Activated CD4-positive, CD25-positive, alpha-beta regulatory T cell treated with anti-CD3 and anti-CD28 coated beads, Interleukin-2, amount 50 U/mL, for 72 hours (primary cell): ENCODE measurements around the gene PDCD11.
A peak's percentile ranks its signal among the peaks of the same experiment; 100 is the strongest.

Experiments
- DNase-seq: peaks from one replicate; pipeline ENCODE4 v3.0.0; 2021

Gene PDCD11

GRCh38 chr10:103451831-103452505 lies 55.5 kb downstream of the PDCD11 start, which contains the start of gene CALHM2:
CALHM2 (minus strand) TSS chr10:103452370; CDS start chr10:103449941, 2,429 bp downstream.
- peak; percentile 59 for DNase-seq

DNA sequence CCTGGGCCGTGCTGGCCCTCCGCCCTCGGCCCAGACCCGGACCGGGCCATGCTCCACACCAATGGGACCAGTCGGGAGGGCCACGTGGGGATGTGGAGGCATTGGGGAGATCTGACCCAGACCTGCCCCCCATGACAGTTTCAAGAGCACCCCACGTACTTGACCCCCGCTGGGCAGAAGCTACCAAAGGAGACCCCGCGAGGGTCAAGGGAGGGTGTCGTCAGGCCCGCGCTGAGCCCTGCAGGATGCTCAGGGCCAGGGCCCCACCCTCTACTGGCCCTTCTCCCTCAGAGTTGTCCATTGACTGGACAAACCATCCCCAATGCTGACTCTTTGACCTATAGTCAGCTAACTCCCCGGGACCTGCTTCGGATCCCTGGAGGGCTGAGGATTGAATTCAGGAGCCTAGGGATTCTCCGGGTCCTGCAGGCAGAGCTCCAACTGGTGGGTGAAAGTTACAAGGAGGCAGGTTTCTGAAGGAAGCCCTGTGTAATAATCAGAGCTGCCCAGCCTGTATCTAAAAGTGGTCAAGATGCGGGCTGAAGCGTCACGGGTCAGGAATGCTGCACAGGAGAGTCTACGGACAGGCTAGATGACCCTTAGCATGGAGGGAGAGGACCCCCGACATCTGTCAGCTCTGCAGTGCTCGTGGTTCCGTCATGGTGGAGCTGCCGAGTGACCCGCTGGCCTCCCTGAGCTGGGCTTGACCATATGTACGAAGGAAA lies 56.2 kb downstream of the PDCD11 start:
- no peak for DNase-seq

DNA sequence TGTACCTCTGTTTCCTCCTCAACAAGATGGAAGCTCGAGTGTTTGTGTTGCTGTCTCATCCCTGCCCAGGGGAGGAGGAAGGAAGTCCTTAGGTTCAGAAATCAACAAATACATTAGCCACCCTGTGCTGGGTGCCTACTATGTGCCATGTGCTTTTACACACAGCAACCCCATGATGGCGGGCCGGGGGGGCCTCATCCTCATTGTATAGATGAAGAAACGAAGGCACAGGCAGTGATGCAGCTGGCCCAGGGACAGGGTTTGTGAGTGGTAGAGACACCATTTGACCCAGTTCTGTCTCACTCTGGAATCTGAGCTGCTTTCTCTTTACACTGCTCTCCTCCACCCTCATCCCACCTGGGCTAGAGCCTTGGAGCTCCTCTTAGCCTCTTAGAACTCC lies 57.6 kb downstream of the PDCD11 start:
- no peak for DNase-seq

DNA sequence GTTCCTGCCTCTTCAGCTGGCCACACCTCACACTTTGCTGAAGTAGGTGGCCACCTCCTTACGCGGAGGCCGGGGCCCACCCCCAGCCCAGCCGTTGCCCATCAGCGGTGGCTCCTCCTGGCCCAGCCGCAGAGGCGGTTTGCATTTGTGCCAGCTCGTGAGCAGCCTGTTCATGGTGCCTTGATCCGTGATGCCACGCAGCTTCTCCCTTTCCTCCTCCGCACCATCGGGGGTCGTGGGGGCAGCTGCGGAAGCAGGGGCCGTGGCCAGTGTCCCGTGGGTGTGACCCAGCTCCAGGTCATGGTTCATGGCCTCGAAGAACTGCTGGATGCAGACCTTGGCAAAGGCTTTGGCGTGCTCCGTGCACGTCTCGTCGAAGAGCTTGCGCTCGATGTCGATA lies 58.8 kb downstream of the PDCD11 start:
- DNase-seq, result no peak

DNA sequence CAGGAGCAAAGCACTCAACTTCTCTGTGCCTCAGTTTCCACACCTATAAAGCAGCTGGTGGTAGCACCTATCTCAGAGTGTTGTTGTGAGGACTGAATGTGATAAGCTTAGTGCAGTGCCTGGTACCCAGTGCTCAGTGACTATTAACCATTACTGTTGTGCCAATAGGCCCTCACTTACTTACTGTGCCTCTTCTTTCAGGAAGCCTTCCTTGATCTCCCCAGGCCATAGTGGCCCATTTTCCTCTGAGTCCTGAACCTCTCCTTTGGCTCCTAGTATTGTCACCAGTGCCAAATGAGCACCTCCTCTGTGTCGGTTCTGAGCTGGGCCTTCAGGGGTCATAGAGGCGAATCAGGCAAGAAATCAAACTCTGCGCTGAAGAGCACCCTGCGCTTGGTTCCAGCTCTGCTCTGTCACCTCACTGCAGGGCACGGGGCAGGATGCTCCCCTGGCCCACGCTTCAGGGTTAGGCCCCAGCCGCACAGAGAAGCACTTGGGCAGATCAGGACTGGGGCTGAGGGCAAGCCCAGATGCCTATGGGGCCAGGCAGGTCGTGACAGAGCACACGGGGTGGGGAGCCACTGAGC lies 59.7 kb downstream of the PDCD11 start:
- DNase-seq, result no peak

DNA sequence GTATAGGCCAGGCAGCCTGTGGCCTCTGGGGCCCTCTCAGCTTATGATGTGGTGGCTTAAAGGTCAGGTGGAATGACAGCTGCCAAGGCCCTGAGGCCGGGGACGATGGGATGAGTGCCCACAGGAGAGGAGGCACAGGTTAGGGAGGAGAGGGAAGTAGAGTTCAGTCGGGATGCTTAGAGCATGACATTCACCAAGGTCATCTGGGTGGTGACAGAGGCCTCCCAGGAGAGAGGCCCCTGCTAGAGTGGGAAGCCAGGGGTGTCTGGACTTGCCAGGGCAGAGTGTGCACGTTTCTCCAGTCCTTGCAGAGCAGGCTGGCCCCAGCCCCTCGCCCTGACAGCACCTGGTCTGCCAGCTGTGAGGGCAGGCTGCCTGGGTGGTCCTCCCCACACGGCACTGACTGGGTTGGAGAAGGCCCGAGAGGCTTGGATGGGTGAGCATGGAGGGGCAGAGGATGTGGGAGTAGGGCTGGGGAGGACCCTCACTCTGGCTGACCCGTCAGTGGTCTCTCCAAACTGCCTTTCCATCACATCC lies 60.8 kb downstream of the PDCD11 start:
- DNase-seq, result no peak

DNA sequence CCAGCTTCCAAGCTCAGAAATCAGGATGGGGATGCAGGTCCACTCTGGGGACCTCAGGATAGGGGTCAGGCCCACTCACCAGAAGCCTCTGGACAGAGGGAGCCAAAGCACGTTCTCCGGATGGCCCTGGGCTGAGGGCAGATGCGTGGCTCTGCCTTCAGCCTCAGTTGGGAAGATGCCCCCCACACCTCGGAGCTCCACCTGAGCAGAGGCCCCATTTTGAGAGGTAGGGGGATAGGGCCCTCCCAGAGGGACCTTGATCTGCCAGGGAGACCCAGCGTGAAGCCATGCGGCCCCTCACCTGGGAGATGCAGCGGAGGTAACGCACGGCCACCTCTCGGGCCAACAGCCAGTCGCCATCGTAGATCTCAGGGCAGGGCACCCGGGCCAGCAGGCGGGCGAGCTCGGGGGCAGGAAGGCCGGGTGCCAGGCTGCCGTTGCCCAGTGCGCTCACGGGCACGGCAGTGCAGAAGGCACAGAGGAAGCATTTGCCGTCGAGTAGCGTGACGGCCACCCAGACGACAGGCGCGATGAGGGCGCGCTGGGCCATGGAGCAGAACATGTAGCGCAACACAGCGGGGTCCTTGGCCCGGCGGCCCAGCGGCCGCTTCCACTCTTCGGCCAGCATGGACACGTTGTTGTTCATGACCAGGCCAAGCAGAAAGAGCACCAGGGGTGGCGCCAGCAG lies 61.6 kb downstream of the PDCD11 start:
- DNase-seq, result no peak

DNA sequence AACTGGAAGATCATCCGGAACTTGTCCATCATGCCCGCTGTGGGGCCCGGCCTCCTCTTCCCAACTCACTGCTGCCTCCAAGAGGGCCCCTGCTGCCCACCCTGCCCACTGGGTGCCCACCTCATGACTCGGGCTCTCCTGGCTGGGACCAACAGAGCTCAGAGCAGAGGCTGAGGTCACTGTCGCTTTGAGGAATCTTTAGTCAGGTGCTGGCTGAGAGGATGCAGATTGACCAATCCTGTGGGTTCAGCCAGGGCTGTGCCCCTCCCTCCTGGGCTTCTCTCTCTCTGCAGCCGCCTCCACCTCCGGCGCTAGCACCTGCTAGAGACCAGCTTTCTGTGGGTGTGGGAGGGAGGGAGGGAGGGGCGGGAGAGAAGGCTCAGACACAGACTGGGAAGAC lies 62.3 kb downstream of the PDCD11 start, which contains the start of gene CALHM1:
CALHM1 (minus strand) TSS at position 181 of the 400 bp plus-strand sequence; CDS start at position 32, 149 bp downstream.
- no peak for DNase-seq

DNA sequence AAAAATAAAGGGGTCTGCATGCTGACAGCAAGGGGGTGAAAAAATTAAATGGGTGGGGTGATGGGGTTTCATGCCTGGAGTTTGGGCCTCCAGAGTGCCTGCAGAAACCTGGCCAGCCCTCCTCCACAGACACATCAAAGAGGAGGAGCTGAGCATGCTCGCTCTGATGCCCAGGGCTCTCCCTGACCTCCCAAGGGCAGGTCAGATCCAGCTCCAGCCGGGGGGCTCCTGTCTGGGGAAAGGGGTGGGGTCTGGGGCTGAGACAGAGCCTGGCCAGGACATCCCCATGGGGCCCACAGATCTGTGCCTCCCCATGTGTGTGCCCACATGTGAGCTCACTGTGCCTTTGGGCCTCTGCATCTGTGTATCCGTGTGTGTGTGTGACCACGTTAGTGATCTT lies 63.2 kb downstream of the PDCD11 start:
- no peak for DNase-seq

- DNase-seq, result no peak
These were observed 67.1 kb downstream of the PDCD11 start for GRCh38 chr10:103463499-103463898.

DNA sequence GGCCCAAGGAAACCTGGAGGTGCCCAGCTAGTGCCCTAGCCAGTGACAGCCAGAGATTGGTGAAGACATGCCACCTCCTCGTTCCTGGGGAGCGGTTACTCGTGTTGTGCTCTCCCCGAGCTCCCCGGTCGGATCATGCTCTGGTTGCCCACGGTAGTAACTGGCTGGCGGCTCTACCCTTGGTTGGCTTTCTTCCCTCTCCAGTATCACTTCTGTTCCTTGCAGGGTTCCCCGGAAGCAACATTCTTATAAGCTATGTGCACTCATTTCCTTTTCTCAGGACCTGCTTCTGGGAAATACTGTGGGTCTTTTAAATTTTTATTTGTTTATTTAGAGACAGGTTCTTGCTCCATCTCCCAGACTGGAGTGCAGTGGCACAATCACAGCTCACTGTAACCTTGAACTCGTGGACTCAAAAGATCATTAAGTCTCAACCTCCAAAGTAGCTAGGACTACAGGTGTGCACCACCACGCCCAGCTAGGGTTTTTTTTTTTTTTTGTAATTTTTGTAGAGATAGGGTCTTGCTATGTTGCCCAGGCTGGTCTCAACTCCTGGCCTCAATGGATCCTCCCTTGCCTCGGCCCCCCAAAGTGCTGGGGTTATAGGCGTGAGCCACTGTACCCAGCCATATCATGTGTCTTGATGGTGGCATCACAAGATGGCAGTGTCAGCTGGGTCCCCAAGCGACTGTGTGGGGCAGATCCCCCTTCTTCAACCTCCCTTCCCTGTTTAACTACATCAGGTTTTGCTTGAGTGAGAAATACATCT lies 69.2 kb downstream of the PDCD11 start:
- DNase-seq, result no peak

- DNase-seq, result no peak
These were observed 70.3 kb downstream of the PDCD11 start for GRCh38 chr10:103466734-103467133.

- DNase-seq, result no peak
These were observed 71.0 kb downstream of the PDCD11 start for GRCh38 chr10:103467406-103467805.

DNA sequence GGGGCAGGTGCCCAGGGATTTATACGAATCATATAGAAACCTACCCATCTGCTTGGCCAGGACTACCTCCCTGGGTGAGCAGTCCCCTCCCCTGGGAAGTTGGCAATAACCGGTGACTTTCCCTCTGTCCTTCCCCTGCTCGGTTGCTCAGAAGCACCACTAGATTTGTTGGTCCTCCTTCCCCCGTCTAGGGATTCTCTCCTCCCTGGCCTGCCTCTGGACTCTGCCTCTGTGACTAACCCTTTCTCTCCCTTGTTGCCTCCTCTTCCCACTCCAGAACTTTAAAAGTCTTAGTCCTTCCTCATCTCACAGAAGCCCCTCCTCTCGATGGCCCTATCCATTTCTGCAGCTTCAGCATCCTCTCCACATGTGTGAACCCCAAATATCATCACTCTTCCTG lies 72.8 kb downstream of the PDCD11 start:
- no peak for DNase-seq

GRCh38 chr10:103470761-103471653 lies 74.6 kb downstream of the PDCD11 start:
- DNase-seq, result peak; percentile 53

GRCh38 chr10:103472005-103472404 lies 75.6 kb downstream of the PDCD11 start:
- no peak for DNase-seq

DNA sequence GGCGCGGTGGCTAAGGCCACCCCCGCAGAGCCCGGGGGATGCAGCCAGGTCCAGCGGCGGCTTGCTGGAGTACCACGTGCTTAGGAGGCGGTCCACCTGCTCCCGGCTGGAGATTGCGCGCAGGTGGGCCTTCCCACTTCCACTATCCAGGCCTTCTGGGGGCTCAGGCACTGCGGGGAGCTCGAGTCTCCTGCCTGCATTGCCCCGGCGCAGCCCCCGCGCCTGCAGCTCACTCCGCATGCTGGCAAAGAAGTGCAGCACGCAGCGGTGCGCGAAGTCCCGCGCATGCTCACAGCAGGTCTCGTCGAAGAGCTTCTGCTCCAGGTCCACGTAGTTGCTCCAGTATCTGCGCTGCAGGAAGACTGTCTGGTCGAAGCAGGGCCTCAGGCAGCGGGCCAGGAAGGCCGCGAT lies 76.8 kb downstream of the PDCD11 start:
- no peak for DNase-seq

GRCh38 chr10:103474077-103474476 lies 77.7 kb downstream of the PDCD11 start:
- DNase-seq, result no peak

DNA sequence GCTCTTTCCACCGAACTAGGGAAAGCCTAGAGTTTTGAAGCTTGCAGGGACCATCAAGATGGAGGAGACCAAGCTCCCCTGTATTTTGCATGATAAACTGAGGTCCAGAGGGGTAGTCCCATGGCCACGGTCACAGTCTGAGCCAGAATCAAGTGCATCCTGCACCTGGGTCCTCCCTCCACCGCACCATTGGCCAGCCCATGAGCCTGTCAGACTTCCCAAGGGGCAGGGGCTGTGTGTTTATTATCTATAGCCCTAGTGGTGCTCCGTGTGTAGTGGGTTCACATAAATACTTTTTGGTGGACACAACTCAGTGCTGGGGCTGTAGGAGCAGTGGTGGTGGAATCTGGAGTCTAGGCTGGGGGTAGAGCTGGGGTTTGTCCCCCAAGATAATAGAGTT lies 79.0 kb downstream of the PDCD11 start:
- no peak for DNase-seq

- no peak for DNase-seq
These were observed 79.8 kb downstream of the PDCD11 start for GRCh38 chr10:103476046-103476768.

- no peak for DNase-seq
These were observed 82.2 kb downstream of the PDCD11 start for GRCh38 chr10:103478671-103479070.
